Retinal pigment epithelial cell (primary cell): Measurements from ENCODE around the gene GGACT.

Experiments used
- DNase-seq: peaks from one replicate; pipeline ENCODE4 v3.0.0-alpha.2; 2010; ENCODE audit warnings: low read depth
- H3K4me3 ChIP-seq: 2 replicates; pipeline ENCODE4 v1.5.1; 2011; ENCODE audit warnings: mild to moderate bottlenecking, low read length, control low read depth, moderate library complexity
- TF ChIP-seq, protein P1 (sequence below): conservative IDR thresholded peaks from 2 replicates; pipeline ENCODE4 v1.5.1; 2011; ENCODE audit warnings: low read depth, low read length, control low read depth, inconsistent platforms

GGACT gene

DNA sequence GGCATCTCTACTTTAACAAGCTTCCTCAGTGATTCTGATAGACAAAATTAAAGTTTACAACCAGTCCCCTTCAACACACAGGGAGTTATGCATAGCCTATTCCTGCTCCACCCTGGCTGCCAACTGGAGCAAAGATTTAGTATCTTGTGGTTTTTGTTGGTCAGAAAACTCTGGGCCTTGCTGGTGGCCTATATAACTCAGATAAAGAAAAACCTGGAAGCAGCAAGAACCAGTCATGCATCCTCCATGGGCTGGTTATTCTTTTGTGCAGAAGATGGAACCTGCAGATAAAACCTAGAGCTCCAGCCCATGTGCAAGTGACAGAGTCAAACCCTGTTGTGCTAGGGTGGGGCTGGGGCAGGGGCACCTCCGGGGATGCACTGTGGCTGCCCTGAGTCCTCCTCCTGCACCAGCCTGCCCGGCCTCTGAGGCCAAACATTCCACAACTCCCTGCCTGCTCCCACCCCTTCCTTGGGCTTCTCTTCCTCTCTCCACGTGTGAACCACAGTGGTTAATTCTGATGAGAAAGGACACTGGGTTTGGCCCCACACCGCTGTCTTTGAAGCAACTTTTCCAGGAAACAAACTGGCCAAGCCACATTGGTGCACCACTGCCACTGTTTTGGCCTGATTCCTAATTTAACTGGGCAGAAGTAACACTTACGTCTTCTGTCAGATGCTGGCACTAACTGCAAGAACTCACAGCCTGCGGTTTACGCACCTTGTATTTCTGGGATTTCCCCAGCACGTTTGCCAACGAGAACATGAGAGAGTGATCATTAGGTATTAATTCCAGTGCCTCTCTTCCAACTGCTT, 23.3 kb upstream of the GGACT start:
- TF ChIP-seq, protein P1, sequence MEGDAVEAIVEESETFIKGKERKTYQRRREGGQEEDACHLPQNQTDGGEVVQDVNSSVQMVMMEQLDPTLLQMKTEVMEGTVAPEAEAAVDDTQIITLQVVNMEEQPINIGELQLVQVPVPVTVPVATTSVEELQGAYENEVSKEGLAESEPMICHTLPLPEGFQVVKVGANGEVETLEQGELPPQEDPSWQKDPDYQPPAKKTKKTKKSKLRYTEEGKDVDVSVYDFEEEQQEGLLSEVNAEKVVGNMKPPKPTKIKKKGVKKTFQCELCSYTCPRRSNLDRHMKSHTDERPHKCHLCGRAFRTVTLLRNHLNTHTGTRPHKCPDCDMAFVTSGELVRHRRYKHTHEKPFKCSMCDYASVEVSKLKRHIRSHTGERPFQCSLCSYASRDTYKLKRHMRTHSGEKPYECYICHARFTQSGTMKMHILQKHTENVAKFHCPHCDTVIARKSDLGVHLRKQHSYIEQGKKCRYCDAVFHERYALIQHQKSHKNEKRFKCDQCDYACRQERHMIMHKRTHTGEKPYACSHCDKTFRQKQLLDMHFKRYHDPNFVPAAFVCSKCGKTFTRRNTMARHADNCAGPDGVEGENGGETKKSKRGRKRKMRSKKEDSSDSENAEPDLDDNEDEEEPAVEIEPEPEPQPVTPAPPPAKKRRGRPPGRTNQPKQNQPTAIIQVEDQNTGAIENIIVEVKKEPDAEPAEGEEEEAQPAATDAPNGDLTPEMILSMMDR, result no peak
- no peak for DNase-seq
- H3K4me3 ChIP-seq, result no peak overlapping the region

DNA sequence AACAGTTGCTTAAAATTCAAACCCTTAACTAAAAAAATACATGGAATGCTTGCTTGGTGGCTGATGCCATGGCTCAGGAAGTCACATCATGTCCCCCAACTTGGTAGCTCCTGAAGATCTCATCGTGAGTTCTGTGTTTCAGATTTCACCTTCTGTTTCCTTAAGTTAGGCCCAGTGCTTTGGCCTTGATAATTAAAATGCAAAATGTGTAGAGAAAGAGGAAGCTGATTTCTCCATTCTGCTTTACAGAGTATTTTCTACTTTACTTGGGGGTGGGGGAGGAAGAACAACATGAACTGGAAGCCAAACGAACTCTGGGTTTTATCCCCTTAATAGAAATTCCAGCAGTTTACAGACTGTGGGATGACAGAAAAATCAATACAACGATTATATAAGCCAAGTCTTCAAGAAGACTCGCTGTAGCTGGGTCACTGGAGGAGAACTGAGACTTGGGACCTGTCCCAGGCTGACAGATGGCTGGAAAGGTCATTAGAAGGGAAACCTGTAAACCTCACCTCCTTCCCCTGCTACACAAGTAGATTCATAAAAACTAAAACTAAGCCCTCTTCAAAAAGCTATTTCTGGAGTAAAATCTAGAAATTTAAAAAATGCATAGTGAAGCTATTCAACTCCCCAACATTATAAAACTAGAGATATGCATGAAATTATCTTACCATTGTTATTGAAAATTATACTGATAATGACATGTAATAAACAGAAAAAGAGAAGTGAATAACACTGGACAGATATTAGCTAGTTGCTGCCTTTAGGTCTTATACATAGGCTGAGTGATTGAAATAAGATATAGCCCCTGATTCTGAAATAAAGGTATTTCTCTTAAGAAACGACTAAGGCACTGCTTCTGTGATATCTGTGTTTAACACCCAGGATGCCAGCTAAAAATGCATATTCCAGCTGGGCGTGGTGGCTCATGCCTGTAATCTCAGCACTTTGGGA, 22.1 kb upstream of the GGACT start:
- no peak overlapping the region for H3K4me3 ChIP-seq
- TF ChIP-seq, protein P1, result no peak
- no peak for DNase-seq

DNA sequence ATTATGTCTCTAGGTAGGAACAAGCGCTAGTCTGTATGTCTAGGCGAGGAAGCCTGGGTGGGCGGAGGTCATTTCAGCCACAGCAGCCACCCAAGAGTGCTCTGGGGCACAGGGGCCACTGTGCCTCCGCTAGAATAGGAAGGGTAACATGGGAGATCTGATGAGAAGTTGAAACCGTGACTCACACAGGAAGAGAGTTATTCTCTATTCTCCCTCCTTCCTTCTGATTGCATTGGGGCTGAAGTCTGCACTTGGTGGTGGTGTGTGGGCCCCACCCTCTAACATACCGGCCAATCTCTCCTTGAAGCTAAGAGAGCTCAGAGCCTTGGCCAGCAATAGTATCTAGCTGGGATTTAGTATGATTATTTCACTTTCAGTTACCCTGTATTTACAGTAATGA, 20.3 kb upstream of the GGACT start:
- H3K4me3 ChIP-seq, result no peak overlapping the region
- TF ChIP-seq, protein P1, result no peak
- no peak for DNase-seq

DNA sequence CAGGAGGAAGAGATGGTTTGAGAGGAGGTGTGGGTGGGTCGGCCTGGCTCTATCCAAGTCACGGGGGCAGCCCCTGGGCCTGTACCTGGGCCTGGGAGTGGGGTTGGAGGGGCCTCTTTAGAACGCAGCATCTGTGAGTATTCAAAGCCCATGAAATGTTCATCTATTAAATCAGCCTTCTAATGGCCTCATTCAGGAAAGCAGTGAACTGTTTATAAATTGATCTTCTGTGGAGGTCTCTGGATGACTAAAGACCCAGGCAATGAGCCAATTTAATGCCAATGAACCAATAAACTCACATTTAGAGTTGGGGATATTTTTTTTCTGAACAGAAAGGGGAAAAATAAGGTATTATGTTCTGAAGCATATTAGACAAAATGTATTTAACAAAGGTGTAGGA, 19.9 kb upstream of the GGACT start:
- TF ChIP-seq, protein P1, result no peak
- DNase-seq, result no peak
- H3K4me3 ChIP-seq, result no peak overlapping the region

DNA sequence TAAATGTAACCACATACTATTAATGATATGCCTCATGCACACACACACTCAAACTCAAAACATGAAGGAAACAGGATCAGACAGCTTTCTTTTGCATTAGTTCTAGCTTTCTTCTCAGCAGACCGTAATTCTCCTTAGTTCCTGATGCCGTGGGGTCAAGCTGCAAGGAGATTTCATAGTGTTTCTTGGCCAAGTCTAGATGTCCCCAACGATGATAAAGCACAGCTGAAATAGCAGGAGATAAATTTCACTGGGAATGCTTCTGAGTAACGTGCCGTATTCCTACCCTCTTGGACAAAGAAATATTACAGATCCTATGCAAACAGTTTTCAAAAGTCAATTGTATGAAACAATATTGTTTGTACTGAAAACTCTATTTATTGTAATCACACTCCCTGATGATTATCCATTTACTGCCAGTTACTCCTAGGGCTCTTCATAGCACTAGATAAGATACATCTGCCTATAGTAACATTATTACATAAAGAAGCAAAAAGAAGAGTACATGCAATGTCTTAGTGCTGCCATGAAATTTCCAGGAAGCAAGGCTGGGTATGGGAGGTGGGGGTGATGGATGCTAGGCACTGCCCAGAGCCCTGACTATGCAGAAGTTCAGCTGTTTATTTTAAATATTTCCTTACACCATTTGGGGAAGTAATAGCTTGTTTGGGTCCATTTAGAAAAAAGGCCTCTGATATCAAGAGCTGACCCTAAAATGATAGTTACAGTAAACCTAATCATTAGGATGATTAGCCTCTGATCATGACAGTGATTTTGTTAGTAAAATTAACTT, 16.5 kb upstream of the GGACT start:
- no peak for DNase-seq
- TF ChIP-seq, protein P1, result no peak
- H3K4me3 ChIP-seq, result no peak overlapping the region

DNA sequence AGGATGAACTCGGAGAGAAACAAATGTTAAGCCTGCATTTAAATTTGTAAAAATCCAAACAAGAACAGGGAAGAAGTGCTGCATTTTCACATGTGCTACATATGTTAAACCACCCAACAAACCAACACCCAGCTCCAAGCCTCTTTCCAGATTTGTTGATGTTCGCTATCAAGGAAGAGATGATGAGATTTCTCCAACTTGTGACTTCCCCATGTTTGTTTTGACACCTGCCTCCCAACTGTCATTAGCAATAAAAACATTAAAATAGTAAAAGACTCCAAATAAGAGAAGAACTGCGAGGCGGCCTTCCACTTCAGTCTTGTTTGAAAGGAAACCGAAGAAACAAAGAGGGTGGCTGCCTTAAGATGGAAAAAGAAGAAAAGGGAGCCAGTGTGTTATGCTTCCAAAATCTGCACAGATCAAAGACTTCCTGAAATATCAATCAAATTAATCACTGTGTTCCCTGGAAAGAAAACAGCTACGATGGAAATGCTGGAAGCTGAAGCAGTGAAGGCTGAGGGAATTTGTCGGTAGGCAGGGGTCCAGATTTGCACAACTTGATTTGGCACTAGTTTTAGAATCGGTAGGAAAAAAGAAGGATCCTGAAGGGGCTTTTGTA, 14.0 kb upstream of the GGACT start:
- TF ChIP-seq, protein P1, result no peak
- no peak for DNase-seq
- H3K4me3 ChIP-seq, result no peak overlapping the region
